ENCODE results near the gene TEX101.
"Not testable (repeated sequence)": the region's sequence is repeated elsewhere in the genome, so short reads cannot be mapped to it uniquely, and the experiment has no call there.

- TF ChIP-seq, protein P1, sequence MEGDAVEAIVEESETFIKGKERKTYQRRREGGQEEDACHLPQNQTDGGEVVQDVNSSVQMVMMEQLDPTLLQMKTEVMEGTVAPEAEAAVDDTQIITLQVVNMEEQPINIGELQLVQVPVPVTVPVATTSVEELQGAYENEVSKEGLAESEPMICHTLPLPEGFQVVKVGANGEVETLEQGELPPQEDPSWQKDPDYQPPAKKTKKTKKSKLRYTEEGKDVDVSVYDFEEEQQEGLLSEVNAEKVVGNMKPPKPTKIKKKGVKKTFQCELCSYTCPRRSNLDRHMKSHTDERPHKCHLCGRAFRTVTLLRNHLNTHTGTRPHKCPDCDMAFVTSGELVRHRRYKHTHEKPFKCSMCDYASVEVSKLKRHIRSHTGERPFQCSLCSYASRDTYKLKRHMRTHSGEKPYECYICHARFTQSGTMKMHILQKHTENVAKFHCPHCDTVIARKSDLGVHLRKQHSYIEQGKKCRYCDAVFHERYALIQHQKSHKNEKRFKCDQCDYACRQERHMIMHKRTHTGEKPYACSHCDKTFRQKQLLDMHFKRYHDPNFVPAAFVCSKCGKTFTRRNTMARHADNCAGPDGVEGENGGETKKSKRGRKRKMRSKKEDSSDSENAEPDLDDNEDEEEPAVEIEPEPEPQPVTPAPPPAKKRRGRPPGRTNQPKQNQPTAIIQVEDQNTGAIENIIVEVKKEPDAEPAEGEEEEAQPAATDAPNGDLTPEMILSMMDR (IDR thresholded peaks at IDR 0.05), result not testable (repeated sequence)
- TF ChIP-seq POLR2A (IDR thresholded peaks at IDR 0.05), result not testable (repeated sequence)
Measured at GRCh38 chr19:43368897-43369296, 45.8 kb upstream of the TEX101 start.

Data from thyroid gland (tissue), 4 donors.